Sigmoid colon (tissue), 7 donors: ENCODE results near the gene TCF7L2. TPM values are rescaled to one million over a fixed set of nuclear protein-coding genes. Genes with fewer than 3 reads are reported as not detected.

Experiments
- DNase-seq: peaks from one replicate; pipeline ENCODE4 v3.0.0-alpha.2; 2019
- H3K27ac ChIP-seq, 4 donors: fragments of 200-600 bp; sonication (generic); one replicate each; pipeline ENCODE4 v1.5.1; 2016 to 2019; ENCODE audit warnings: mild to moderate bottlenecking in 1 of 4
- H3K27me3 ChIP-seq, 3 donors: fragments of 200-600 bp; sonication (generic); one replicate each; pipeline ENCODE4 v1.5.1; 2019; ENCODE audit warnings: mild to moderate bottlenecking in 1 of 3
- H3K36me3 ChIP-seq, 4 donors: fragments of 200-600 bp; sonication (generic); one replicate each; pipeline ENCODE4 v1.5.1; 2016 to 2019
- H3K4me1 ChIP-seq, 4 donors: fragments of 200-600 bp; sonication (generic); one replicate each; pipeline ENCODE4 v1.5.1; 2017 to 2019
- H3K4me3 ChIP-seq, 4 donors: fragments of 200-600 bp; sonication (generic); one replicate each; pipeline ENCODE4 v1.5.1; 2017 to 2019; ENCODE audit warnings: mild to moderate bottlenecking in 2 of 4, moderate library complexity in 1 of 4
- H3K9me3 ChIP-seq, 4 donors: fragments of 200-600 bp in 3 of 4; sonication (generic) in 3 of 4; one replicate each; pipeline versions ENCODE4 v1.5.1 to v1.6.1; 2013 to 2019
- CTCF ChIP-seq, 4 experiments: fragments of 450-650 bp in 3 of 4; fragments of 200-600 bp in 1 of 4; IDR thresholded peaks; one replicate each; pipeline ENCODE4 v1.5.1; 2016 to 2019; ENCODE audit warnings: antibody characterized with exemption in 4 of 4, mild to moderate bottlenecking in 3 of 4, moderate library complexity in 2 of 4
- EP300 ChIP-seq, 4 donors: sonication (generic); formaldehyde crosslinking; IDR thresholded peaks; one replicate each; pipeline ENCODE4 v1.6.1; 2017; ENCODE audit warnings: antibody characterized with exemption in 4 of 4
- POLR2A ChIP-seq, 2 donors: fragments of 450-650 bp; IDR thresholded peaks; one replicate each; pipeline ENCODE4 v1.6.1; 2016; ENCODE audit warnings: antibody characterized with exemption in 2 of 2, mild to moderate bottlenecking in 2 of 2, moderate library complexity in 2 of 2
- POLR2AphosphoS5 ChIP-seq, 4 donors: sonication (generic); formaldehyde crosslinking; IDR thresholded peaks; one replicate each; pipeline ENCODE4 v1.6.1; 2017; ENCODE audit warnings: antibody characterized with exemption in 4 of 4
- WGBS, 2 donors: extraction: QIAGEN DNeasy Blood & Tissue Kit; methylation state at CpG; one replicate each; pipeline ENCODE4 v1.1.7; 2013; 5-methylcytosine and 5-hydroxymethylcytosine counted together
- intact Hi-C: fragments of 100-400 bp; cut with DNase I; formaldehyde crosslinking; loops from one replicate; pipeline ENCODE4 v1.15.1; 2023
- polyA plus RNA-seq, 3 donors: library from polyadenylated mRNA; stranded (reverse); fragments of 200-250 nt; gene quantifications; one replicate each; pipeline ENCODE4 v1.2.3, GENCODE V29; 2013
- total RNA-seq, 4 donors: library from RNA; depleted of rRNA; stranded (reverse); fragments of >200 nt; gene quantifications; one replicate each; pipeline ENCODE4 v1.1.0, GENCODE V29; 2016
- donor health status: healthy with polysubstance abuse.
- donor health status: Bipolar disorder and iron deficiency.
- donor health status: healthy.

The TCF7L2 gene
- total and polyA plus RNA-seq, 7 donors, result 15.3 to 40.4 (median 30.0) TPM

GRCh38 chr10:113202011-113202410 is 252.0 kb downstream of the TCF7L2 start:
- intact Hi-C loops, result no loop called here
- no peaks in the 10 kb centered on the region for H3K4me1 ChIP-seq

GRCh38 chr10:113207924-113208323 is 257.9 kb downstream of the TCF7L2 start:
- H3K4me1 ChIP-seq, result no peaks in the 10 kb centered on the region
- H3K27me3 ChIP-seq, result no peaks in the 10 kb centered on the region
- TF ChIP-seq EP300 (IDR thresholded peaks at IDR 0.05), result no peak
- DNase-seq, result no peak
- no peak overlapping the region for H3K4me3 ChIP-seq
- 97 to 98% methylated on average over 1 of the region's 1 CpG for WGBS, 2 donors
- H3K27ac ChIP-seq, result no peak overlapping the region
- H3K36me3 ChIP-seq, result no peaks in the 10 kb centered on the region
- H3K9me3 ChIP-seq, result peaks cover 0 to 30% (median 10%) of the 10 kb centered on the region in 4 donors
- intact Hi-C loops, result no loop called here

More at GRCh38 chr10:113202011-113202410, 252.0 kb downstream of the TCF7L2 start:
- Histone ChIP-seq H3K9me3 (peaks cover 0 to 18% (median 6%) of the 10 kb centered on the region in 4 donors), H3K4me3 (no peak overlapping the region), H3K27ac (no peak overlapping the region), H3K36me3 (no peaks in the 10 kb centered on the region), H3K27me3 (no peaks in the 10 kb centered on the region)
- no peak for DNase-seq
- TF ChIP-seq POLR2AphosphoS5 (IDR thresholded peaks at IDR 0.05) (no peak), EP300 (IDR thresholded peaks at IDR 0.05) (no peak), POLR2A (IDR thresholded peaks at IDR 0.05) (no peak), CTCF (IDR thresholded peaks at IDR 0.05) (no peak)
- 98 to 99% methylated on average over 4 of the region's 4 CpGs for WGBS, 2 donors

GRCh38 chr10:113213035-113213434 is 263.0 kb downstream of the TCF7L2 start:
- no peak overlapping the region for H3K4me3 ChIP-seq
- H3K9me3 ChIP-seq, result peaks cover 0 to 6% (median 3%) of the 10 kb centered on the region in 4 donors
- DNase-seq, result no peak
- H3K4me1 ChIP-seq, result no peaks in the 10 kb centered on the region
- intact Hi-C loops, result loop anchor here (10.0 kb wide), 1 partner anchor 172 kb away; no protein-coding TSS in a partner anchor
- H3K27ac ChIP-seq, result no peak overlapping the region
- no peaks in the 10 kb centered on the region for H3K36me3 ChIP-seq
- TF ChIP-seq POLR2AphosphoS5 (IDR thresholded peaks at IDR 0.05), result no peak
- no peak for TF ChIP-seq CTCF (IDR thresholded peaks at IDR 0.05)
- TF ChIP-seq EP300 (IDR thresholded peaks at IDR 0.05), result no peak
- no peak for TF ChIP-seq POLR2A (IDR thresholded peaks at IDR 0.05)
- no peaks in the 10 kb centered on the region for H3K27me3 ChIP-seq
- WGBS, 2 donors, result 90 to 92% methylated on average over 4 of the region's 4 CpGs

GRCh38 chr10:113214331-113214730 is 264.3 kb downstream of the TCF7L2 start:
- Histone ChIP-seq H3K27me3 (no peaks in the 10 kb centered on the region), H3K9me3 (no peaks in the 10 kb centered on the region), H3K4me1 (no peaks in the 10 kb centered on the region), H3K4me3 (no peak overlapping the region), H3K27ac (no peak overlapping the region), H3K36me3 (no peaks in the 10 kb centered on the region)
- no peak for DNase-seq
- TF ChIP-seq POLR2AphosphoS5 (IDR thresholded peaks at IDR 0.05) (no peak), CTCF (IDR thresholded peaks at IDR 0.05) (no peak), POLR2A (IDR thresholded peaks at IDR 0.05) (no peak), EP300 (IDR thresholded peaks at IDR 0.05) (no peak)
- intact Hi-C loops, result loop anchor here (10.0 kb wide), 1 partner anchor 170 kb away; no protein-coding TSS in a partner anchor
- WGBS, 2 donors, result 81 to 86% methylated on average over 4 of the region's 4 CpGs

GRCh38 chr10:113216102-113216501 is 266.1 kb downstream of the TCF7L2 start:
- TF ChIP-seq POLR2AphosphoS5 (IDR thresholded peaks at IDR 0.05) (no peak), EP300 (IDR thresholded peaks at IDR 0.05) (no peak), CTCF (IDR thresholded peaks at IDR 0.05) (no peak), POLR2A (IDR thresholded peaks at IDR 0.05) (no peak)
- no peaks in the 10 kb centered on the region for H3K4me1 ChIP-seq
- no peak overlapping the region for H3K27ac ChIP-seq
- H3K9me3 ChIP-seq, result no peaks in the 10 kb centered on the region
- H3K4me3 ChIP-seq, result no peak overlapping the region
- no peaks in the 10 kb centered on the region for H3K27me3 ChIP-seq
- WGBS, 2 donors, result 29 to 47% methylated on average over 3 of the region's 3 CpGs
- no peaks in the 10 kb centered on the region for H3K36me3 ChIP-seq
- intact Hi-C loops, result loop anchor here (10.0 kb wide), 1 partner anchor 169 kb away; no protein-coding TSS in a partner anchor
- DNase-seq, result no peak
